ENCODE results near the gene SESN3. TPM values are rescaled to one million over a fixed set of nuclear protein-coding genes. Genes with fewer than 3 reads are reported as not detected.

Gene SESN3
- total and polyA plus RNA-seq, 2 experiments from 2014 or later = 3.9 to 27.7 TPM

DNA sequence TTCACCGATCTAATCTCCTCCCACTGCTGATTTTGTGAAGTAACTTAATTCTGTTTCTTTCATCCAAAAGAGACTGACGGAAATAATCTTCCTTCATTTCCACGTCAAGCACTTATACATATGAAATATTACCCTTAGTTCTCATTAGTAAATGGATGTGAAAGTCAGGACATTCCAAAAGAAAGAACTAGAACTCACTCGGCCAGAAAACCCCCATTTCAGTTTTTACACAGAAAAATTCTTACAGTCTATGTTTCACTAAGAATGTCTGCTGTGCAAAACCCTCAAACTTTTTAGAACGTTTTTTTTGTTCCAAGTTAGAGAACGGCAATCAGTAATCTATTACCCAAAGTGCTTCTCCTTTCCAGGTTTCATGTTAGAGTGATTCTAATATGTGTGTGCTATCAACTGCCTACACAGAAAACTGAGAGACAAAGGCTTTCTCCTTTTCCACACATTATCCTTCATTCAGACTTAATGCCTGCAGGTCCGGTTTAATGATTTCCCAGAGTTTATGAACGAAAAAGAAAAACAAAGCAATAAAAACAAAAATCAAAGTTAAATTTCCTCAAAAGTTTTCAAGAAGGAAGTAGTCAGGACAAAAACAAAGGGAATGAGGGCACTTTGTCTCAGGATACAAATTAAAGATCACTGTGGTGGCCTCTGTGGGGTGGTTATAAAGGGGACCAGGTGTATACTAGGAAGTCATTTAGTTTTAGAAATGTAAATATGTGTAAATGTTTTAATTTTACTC is 11.3 kb upstream of the SESN3 start:
- TF ChIP-seq CTCF (IDR thresholded peaks at IDR 0.05; ENCODE audit: low read depth, low read length) = no peak
- DNase-seq (ENCODE audit: low read depth in 1 of 2, low spot score in 1 of 2) = no peak
- Histone ChIP-seq H3K36me3 (no peaks in the 10 kb centered on the region), H3K4me1 (ENCODE audit: low read depth) (no peaks in the 10 kb centered on the region), H3K27me3 (no peaks in the 10 kb centered on the region), H3K4me3 (no peak overlapping the region), H3K9me3 (ENCODE audit: low read depth) (no peaks in the 10 kb centered on the region), H3K27ac (no peak overlapping the region)

DNA sequence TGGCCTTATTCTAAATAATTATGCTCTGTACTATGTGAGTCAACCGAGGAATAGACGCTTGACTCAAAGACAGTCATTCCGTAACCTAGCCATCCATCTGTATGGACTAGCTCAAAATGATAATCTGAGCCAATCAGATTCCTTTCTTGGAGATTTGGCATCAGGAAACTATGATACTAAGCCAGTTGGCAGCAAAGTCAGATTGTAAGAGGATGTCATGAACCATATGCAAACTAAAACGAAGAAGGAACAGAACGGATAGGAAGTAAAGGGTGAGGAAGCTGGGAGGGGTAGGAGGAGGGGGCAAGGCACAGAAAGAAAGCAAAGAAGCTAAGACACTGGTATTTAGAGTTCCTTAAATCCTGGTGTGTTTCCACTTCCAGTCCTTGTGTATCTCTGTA is 10.7 kb upstream of the SESN3 start:
- Histone ChIP-seq H3K27ac (no peak overlapping the region), H3K9me3 (ENCODE audit: low read depth) (no peaks in the 10 kb centered on the region), H3K4me1 (ENCODE audit: low read depth) (no peaks in the 10 kb centered on the region), H3K4me3 (no peak overlapping the region), H3K36me3 (no peaks in the 10 kb centered on the region), H3K27me3 (no peaks in the 10 kb centered on the region)
- DNase-seq (ENCODE audit: low read depth in 1 of 2, low spot score in 1 of 2) = peak in 1 of 2 donors; percentile 52
- no peak for TF ChIP-seq CTCF (IDR thresholded peaks at IDR 0.05; ENCODE audit: low read depth, low read length)

DNA sequence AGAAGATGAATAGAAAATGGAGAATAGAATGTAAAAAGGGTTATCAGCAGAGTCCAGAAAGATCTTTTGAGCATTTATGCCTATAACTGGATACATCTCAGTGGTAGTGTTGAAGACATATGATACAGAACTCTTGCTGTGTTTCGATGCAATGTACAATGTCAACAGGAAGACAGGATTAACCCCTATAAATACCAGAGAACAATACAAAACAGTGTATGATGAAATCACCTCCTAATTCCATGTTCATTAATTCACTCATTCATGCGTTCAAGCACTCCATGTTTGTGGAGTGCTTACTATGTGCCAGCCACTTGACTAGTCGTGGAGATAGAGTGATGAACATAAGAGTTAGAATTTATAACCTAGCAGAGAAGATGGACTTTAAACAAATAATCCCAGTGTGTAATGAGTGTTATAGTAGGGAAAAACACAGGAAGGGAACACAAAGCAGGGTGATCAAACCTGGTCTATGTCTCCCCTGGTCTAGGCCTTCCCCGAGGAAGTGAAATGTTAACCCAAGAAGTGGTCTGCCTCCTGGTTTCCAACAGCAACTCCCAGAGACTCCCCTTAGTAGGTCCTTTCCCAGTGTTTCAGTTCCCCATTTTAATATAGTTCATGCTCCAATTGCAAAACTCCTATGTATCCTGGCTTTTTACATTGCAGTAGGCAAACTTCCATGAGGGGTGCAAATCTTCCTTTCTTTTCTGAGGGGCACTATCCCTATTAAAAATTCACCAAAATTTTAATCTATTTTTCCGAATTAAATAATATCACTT is 9.1 kb upstream of the SESN3 start:
- no peaks in the 10 kb centered on the region for H3K27me3 ChIP-seq
- TF ChIP-seq CTCF (IDR thresholded peaks at IDR 0.05; ENCODE audit: low read depth, low read length) = no peak

DNA sequence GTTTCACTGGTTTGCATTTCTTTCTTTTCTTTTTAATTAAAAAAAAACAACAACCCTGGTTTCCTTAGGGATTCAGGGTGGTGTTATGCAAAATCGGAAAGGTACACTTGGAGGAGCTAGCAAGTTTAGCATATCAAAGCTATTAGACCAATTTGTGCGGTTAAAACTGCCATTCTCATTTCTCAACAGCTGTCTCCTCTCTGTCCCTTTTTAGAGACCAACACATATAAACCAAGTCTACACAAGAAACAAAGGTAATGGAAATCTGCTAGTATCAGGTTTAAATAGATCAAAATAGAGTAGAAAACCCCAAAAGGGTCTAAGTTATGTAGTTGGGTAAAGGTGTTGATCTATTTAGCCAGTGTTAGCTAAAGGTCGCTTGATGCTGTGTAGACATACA is 1.7 kb upstream of the SESN3 start:
- no peak for TF ChIP-seq CTCF (IDR thresholded peaks at IDR 0.05; ENCODE audit: low read depth, low read length)
- peak overlapping the region; percentile 16 for H3K4me3 ChIP-seq
- peaks cover 21% of the 10 kb centered on the region for H3K4me1 ChIP-seq (ENCODE audit: low read depth)
- H3K9me3 ChIP-seq (ENCODE audit: low read depth) = no peaks in the 10 kb centered on the region
- H3K36me3 ChIP-seq = no peaks in the 10 kb centered on the region
- H3K27ac ChIP-seq = no peak overlapping the region
- no peaks in the 10 kb centered on the region for H3K27me3 ChIP-seq
- no peak for DNase-seq (ENCODE audit: low read depth in 1 of 2, low spot score in 1 of 2)

More for the DNA sequence above, 9.1 kb upstream of the SESN3 start:
- Histone ChIP-seq H3K36me3 (no peaks in the 10 kb centered on the region), H3K9me3 (ENCODE audit: low read depth) (no peaks in the 10 kb centered on the region), H3K4me3 (no peak overlapping the region), H3K4me1 (ENCODE audit: low read depth) (no peaks in the 10 kb centered on the region), H3K27ac (no peak overlapping the region)
- DNase-seq (ENCODE audit: low read depth in 1 of 2, low spot score in 1 of 2) = no peak

GRCh38 chr11:95231881-95232605 is 1.0 kb upstream of the SESN3 start:
- Histone ChIP-seq H3K36me3 (no peaks in the 10 kb centered on the region), H3K4me3 (peak overlapping the region; percentile 16), H3K27ac (peak overlapping the region; percentile 78), H3K4me1 (ENCODE audit: low read depth) (peaks cover 21% of the 10 kb centered on the region), H3K27me3 (no peaks in the 10 kb centered on the region), H3K9me3 (ENCODE audit: low read depth) (no peaks in the 10 kb centered on the region)
- no peak for TF ChIP-seq CTCF (IDR thresholded peaks at IDR 0.05; ENCODE audit: low read depth, low read length)
- peak; percentile 67 for DNase-seq (ENCODE audit: low read depth in 1 of 2, low spot score in 1 of 2)

Data from cardiac muscle cell (in vitro differentiated cells and primary cell).